HG03060 (cell line): ENCODE data around the gene OSBPL2.

Experiments
- ATAC-seq: cut with Tn5 transposase; IDR thresholded peaks from one replicate; pipeline ENCODE4 v1.9.1; 2021; ENCODE audit warnings: low read depth, moderate number of reproducible peaks; ENCODE audit not compliant: unreplicated experiment

OSBPL2 gene

DNA sequence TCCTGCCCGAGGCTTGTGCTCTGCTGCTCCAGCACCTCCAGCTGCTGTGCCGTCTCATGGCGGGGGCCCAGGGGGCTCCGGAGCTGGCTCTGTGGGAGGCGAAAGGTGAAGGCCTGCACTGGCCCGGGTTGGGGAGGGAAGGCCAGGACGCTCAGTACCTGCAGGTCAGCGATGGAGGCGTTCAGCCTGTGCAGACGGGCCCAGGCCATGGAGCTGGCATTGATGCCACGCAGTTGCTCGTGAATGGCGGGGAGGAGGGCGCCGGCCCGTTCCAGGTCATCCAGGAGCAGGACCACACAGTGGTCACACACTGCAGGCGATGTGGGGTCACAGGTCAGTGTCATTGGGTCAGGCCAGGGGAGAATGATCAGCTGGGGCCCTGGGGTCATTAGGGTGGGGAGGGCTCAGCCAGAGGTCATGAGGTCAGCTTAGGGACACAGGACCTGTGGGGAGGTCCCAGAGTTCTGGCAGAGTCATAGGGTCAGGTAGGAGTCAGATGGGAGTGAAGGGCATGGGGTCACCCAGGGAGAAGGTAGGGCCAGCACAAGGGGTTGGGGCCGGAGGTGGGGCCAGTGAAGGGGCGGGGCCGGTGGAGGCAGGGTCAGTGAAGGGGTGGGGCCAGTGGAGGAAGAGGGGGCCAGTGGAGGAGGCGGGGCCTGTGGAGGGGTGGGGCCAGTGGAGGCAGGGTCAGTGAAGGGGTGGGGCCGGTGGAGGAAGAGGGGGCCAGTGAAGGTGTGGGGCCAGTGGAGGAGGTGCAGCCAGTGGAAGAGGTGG lies 82.4 kb downstream of the OSBPL2 start:
- no peak for ATAC-seq

DNA sequence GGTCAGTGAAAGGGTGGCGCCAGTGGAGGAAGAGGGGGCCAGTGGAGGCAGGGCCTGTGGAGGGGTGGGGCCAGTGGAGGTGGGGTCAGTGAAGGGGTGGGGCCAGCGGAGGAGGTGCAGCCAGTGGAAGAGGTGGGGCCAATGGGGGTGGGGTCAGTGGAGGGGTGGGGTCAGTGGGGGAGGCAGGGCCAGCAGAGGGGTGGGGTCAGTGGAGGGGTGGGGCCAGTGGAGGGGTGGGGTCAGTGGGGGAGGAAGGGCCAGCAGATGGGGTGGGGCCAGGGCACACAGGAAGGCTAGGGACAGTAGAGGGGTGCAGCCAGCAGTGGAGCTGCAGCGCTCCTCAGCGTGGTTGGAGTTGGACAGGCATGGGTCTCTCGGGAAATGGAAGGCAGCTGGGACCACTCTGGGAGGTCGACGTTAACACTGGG lies 83.2 kb downstream of the OSBPL2 start:
- ATAC-seq: no peak

DNA sequence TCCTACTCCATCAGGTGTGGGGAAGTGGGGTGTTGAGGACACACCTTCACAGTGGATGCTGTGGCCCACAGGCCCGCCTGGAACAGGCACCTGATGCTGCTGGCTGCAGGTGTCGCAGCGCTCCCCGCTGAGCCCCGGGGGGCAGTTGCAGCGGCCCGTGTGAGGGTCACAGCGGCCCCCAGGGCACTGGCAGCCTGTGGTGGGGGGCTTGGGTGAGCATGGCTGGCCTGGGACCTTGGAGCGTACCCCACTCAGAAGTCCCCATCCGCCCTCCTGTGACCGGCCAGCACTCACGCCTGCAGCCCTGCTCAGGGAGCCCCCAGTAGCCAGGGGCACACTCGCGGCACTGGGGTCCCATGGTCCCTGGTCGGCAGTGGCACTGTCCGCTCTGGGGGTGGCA lies 83.7 kb downstream of the OSBPL2 start:
- no peak for ATAC-seq

DNA sequence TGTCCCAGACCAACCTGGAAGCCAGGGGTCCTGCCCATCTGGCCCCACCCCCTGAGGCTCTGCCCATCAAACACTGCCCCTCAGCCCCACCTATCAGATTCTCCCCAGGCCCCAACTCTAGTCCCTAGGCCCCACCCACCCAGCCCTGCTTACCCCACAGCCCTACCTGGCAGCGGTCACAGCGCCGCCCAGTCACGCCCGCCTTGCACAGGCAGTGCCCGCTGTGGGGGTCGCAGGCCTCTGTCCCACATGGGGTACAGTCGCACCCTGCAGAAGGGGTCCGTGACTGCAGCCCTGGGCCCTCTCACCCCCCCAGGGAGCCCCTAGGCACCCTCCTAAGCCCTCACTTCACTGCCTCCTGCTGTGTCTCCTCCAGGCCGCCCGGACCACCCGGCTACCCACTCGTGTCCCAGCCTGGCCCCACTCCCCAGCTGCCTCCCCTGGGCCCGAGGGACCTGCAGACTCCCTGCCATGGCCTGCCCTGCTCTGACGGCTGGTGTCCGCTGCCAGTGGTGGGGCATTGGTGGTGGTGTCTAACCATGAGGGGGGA lies 84.2 kb downstream of the OSBPL2 start:
- no peak for ATAC-seq

- no peak for ATAC-seq
Measured at GRCh38 chr20:62323146-62323979, 85.0 kb downstream of the OSBPL2 start.

- ATAC-seq: no peak
Measured at GRCh38 chr20:62323980-62324906, 85.9 kb downstream of the OSBPL2 start.

DNA sequence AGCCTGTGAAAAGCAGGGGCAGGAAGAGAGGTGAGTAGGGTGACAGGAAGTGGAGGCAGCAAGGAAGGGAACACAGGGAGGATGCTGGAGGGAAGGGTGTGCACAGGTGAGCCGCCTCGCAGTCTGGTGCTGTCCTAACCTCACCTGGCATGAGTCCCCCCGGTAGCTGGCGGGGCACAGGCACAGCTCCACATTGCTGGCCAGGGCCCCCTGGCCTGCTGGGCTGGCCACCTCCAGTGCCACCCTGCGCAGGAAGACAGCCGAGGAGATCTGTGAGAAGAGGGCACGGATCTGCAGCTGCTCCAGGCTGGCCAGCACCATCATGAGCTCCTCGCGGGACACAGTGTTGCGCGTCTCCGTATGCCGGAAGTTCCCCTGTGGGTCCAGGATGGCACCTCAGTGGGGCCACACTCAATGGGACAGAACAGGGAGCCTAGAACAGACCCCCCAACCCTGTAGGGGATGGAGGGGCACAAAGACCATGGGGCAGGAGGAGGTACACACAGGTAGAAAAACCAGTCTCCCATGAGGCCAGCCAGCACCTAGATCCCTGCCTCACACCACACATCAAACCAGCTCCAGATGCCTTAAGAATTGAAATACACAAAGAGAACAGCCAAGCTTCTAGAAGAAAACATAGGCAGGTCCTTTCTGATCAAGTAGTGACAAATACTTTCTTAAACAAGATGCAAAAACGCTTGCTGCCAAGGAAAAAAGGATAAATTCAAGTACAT lies 87.0 kb downstream of the OSBPL2 start:
- ATAC-seq: no peak

- no peak for ATAC-seq
Measured at GRCh38 chr20:62326559-62326958, 88.2 kb downstream of the OSBPL2 start.

- ATAC-seq: no peak
Measured at GRCh38 chr20:62326959-62327725, 88.8 kb downstream of the OSBPL2 start.

DNA sequence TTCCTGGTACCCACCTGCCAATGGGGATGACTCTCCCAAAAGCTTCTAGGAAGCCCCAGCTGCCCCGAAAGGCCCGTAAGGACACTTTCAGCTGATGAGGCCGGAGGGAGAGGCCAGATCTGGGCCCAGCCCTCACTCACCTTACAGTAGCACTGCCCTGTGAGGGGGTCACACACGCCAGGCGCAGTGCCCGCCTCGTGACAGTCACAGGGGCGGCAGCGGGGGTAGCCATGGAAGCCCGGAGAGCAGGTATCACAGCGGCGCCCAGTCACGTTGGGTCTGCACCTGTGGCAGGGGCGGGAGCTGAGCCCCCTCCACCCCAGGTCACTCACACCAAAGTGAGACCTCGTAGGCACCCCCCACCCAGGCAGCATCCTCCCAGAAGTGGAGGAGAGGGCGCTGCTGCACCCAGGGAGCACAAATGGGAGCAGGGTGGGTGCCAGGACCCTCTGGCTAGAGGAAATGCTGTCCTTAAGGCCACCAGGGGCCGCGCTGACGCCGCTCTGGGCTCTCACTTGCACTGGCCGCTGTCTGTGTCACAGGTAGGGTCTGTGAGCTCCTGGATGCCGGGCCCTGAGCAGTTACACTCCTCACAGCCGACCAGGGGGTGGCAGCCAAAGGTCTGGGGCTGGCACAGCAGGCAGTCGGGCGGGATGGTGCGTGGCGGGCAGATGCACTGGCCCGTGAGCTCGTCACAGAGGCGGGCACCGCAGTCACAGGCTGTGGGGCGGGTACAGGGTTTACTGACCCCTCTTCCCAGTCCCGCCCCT lies 89.6 kb downstream of the OSBPL2 start:
- no peak for ATAC-seq

GRCh38 chr20:62328684-62329388 lies 90.5 kb downstream of the OSBPL2 start:
- no peak for ATAC-seq

DNA sequence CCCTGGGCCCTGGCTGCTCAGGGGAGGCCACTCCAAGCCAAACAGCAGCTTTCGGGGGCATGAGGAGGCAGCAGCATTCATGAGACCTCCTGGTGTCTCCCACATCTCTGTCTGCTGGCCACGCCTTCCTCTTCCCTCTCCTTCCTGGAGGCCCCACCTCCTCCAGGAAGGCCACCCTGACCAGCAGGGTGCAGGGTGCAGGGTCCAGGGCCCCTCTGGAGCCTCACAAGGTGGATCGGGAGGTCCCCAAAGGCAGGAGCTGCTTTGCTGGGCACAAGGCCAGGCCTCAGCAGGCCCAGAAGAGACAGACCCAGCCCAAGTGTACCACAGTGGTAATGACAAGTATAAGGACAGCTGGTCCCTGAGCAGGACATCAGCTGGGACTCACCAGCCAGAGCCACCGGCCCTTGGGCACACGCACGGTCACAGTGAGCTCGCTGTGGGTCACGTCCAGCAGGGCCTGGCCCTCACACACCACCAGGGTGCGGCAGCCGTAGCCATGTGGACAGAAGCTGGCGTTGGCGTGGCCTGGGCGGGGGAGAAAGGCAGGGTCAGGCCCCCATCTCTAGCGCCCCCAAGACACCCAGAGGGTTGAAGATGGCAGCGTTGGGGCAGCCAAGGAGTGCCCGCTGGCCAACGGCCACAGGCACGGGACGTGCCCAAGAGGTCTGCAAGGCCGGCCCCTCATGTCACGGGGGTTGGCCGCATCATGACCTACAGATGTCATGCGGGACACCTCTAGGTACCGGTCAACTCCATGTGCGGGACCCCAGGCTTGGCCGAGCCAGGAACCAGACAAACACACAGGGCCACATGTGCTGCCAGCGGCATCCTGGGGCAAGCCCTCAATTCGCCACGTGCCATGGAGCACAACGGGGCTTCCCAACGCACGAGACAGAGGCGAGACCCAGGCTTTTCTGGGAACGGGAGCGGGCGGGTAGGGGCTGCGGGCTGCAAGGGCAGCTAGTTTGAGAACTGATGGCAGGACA lies 91.4 kb downstream of the OSBPL2 start:
- ATAC-seq: no peak

- no peak for ATAC-seq
Measured at GRCh38 chr20:62330576-62331317, 92.4 kb downstream of the OSBPL2 start.

DNA sequence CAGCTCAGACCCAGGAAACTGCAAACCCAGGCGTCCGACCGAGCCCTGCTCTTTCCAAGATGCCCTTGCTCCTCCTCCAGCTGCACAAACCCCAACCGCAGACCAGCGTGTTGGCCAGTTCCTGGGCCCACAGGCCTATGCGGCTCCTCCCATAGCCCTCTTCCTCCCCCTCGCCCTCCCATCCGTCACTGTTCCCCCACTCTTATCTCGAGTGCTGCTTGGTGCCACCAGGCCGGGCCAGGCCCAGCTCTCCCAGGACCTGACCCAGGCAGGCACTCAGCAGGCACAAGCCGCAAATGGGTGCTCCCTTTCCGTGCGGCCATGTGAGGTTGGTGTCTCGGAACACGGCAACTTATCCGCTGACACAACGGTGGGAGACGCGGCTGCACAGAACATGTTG lies 93.0 kb downstream of the OSBPL2 start:
- ATAC-seq: no peak

GRCh38 chr20:62332421-62332820 lies 94.1 kb downstream of the OSBPL2 start:
- ATAC-seq: no peak
